ENCODE results near the gene DRC3.

GRCh38 chr17:17929655-17930380 lies 42.8 kb upstream of the DRC3 start:
- TF ChIP-seq TAF1 (IDR thresholded peaks at IDR 0.05; ENCODE audit: low read depth) (no peak), CTCF (IDR thresholded peaks at IDR 0.05; ENCODE audit: poor library complexity, severe bottlenecking) (no peak), EP300 (conservative IDR thresholded peaks at IDR 0.05; ENCODE audit: poor library complexity, severe bottlenecking) (no peak), EZH2 (IDR thresholded peaks at IDR 0.05; ENCODE audit: borderline replicate concordance, insufficient read depth, low read length, poor library complexity, severe bottlenecking) (no peak)

All from neural cell (in vitro differentiated cells).